Measurements from ENCODE around the gene MYOM1.

MYOM1 gene

GRCh38 chr18:3218819-3219218 lies 949 bp downstream of the MYOM1 start:
- H3K9ac ChIP-seq (ENCODE audit: insufficient read length) = peak overlapping the region; percentile 71
- no peaks in the 10 kb centered on the region for H3K36me3 ChIP-seq (ENCODE audit: insufficient read depth, low read length)
- H3K9me3 ChIP-seq (ENCODE audit: low read depth, low read length) = no peaks in the 10 kb centered on the region
- no peak for DNase-seq (ENCODE audit: low read depth, low spot score)
- TF ChIP-seq POLR2AphosphoS5 (IDR thresholded peaks at IDR 0.05; ENCODE audit: borderline replicate concordance, low read depth, low read length) = no peak
- TF ChIP-seq FOXP2 (optimal IDR thresholded peaks at IDR 0.05; ENCODE audit: control extremely low read depth, extremely low read length, insufficient read depth) = no peak
- no peak for TF ChIP-seq EZH2 (IDR thresholded peaks at IDR 0.05)
- H3K27ac ChIP-seq = peak overlapping the region; percentile 96
- H3K4me3 ChIP-seq = peak overlapping the region; percentile 67

GRCh38 chr18:3217948-3218647 lies 1.7 kb downstream of the MYOM1 start:
- H3K9me3 ChIP-seq (ENCODE audit: low read depth, low read length) = no peaks in the 10 kb centered on the region
- H3K9ac ChIP-seq (ENCODE audit: insufficient read length) = peak overlapping the region; percentile 71
- no peak for DNase-seq (ENCODE audit: low read depth, low spot score)
- TF ChIP-seq EZH2 (IDR thresholded peaks at IDR 0.05) (no peak), FOXP2 (optimal IDR thresholded peaks at IDR 0.05; ENCODE audit: control extremely low read depth, extremely low read length, insufficient read depth) (no peak), POLR2AphosphoS5 (IDR thresholded peaks at IDR 0.05; ENCODE audit: borderline replicate concordance, low read depth, low read length) (no peak)
- H3K36me3 ChIP-seq (ENCODE audit: insufficient read depth, low read length) = no peaks in the 10 kb centered on the region
- peak overlapping the region; percentile 9 for H3K4me3 ChIP-seq
- peak overlapping the region; percentile 96 for H3K27ac ChIP-seq

- TF ChIP-seq POLR2AphosphoS5 (IDR thresholded peaks at IDR 0.05; ENCODE audit: borderline replicate concordance, low read depth, low read length) = no peak
- TF ChIP-seq EZH2 (IDR thresholded peaks at IDR 0.05) = no peak
- no peak for TF ChIP-seq FOXP2 (optimal IDR thresholded peaks at IDR 0.05; ENCODE audit: control extremely low read depth, extremely low read length, insufficient read depth)
- H3K9me3 ChIP-seq (ENCODE audit: low read depth, low read length) = no peaks in the 10 kb centered on the region
- H3K27ac ChIP-seq = 0 out of 2 replicates have a peak overlapping the region, but pooled peaks have one; percentile 96
- H3K9ac ChIP-seq (ENCODE audit: insufficient read length) = no peak overlapping the region
- H3K36me3 ChIP-seq (ENCODE audit: insufficient read depth, low read length) = no peaks in the 10 kb centered on the region
- no peak overlapping the region for H3K4me3 ChIP-seq
- no peak for DNase-seq (ENCODE audit: low read depth, low spot score)
These were observed 2.8 kb downstream of the MYOM1 start for GRCh38 chr18:3216987-3217386.

- TF ChIP-seq FOXP2 (optimal IDR thresholded peaks at IDR 0.05; ENCODE audit: control extremely low read depth, extremely low read length, insufficient read depth) (no peak), EZH2 (IDR thresholded peaks at IDR 0.05) (no peak), POLR2AphosphoS5 (IDR thresholded peaks at IDR 0.05; ENCODE audit: borderline replicate concordance, low read depth, low read length) (no peak)
- H3K9me3 ChIP-seq (ENCODE audit: low read depth, low read length) = no peaks in the 10 kb centered on the region
- H3K36me3 ChIP-seq (ENCODE audit: insufficient read depth, low read length) = no peaks in the 10 kb centered on the region
- H3K9ac ChIP-seq (ENCODE audit: insufficient read length) = no peak overlapping the region
- H3K4me3 ChIP-seq = no peak overlapping the region
- no peak overlapping the region for H3K27ac ChIP-seq
- DNase-seq (ENCODE audit: low read depth, low spot score) = no peak
These were observed 4.7 kb downstream of the MYOM1 start for GRCh38 chr18:3214855-3215637.

- Histone ChIP-seq H3K4me3 (peak overlapping the region; percentile 50), H3K9me3 (ENCODE audit: low read depth, low read length) (no peaks in the 10 kb centered on the region), H3K9ac (ENCODE audit: insufficient read length) (no peak overlapping the region), H3K27ac (peak overlapping the region; percentile 86), H3K36me3 (ENCODE audit: insufficient read depth, low read length) (no peaks in the 10 kb centered on the region)
- DNase-seq (ENCODE audit: low read depth, low spot score) = no peak
- TF ChIP-seq FOXP2 (optimal IDR thresholded peaks at IDR 0.05; ENCODE audit: control extremely low read depth, extremely low read length, insufficient read depth) = no peak
- no peak for TF ChIP-seq POLR2AphosphoS5 (IDR thresholded peaks at IDR 0.05; ENCODE audit: borderline replicate concordance, low read depth, low read length)
- TF ChIP-seq EZH2 (IDR thresholded peaks at IDR 0.05) = no peak
These were observed 6.3 kb downstream of the MYOM1 start for GRCh38 chr18:3213300-3214059.

GRCh38 chr18:3212657-3213056 lies 7.1 kb downstream of the MYOM1 start:
- Histone ChIP-seq H3K27ac (peak overlapping the region; percentile 86), H3K4me3 (peak overlapping the region; percentile 50), H3K9me3 (ENCODE audit: low read depth, low read length) (no peaks in the 10 kb centered on the region), H3K36me3 (ENCODE audit: insufficient read depth, low read length) (no peaks in the 10 kb centered on the region), H3K9ac (ENCODE audit: insufficient read length) (no peak overlapping the region)
- TF ChIP-seq FOXP2 (optimal IDR thresholded peaks at IDR 0.05; ENCODE audit: control extremely low read depth, extremely low read length, insufficient read depth) = no peak
- TF ChIP-seq POLR2AphosphoS5 (IDR thresholded peaks at IDR 0.05; ENCODE audit: borderline replicate concordance, low read depth, low read length) = no peak
- TF ChIP-seq EZH2 (IDR thresholded peaks at IDR 0.05) = no peak
- no peak for DNase-seq (ENCODE audit: low read depth, low spot score)

- no peaks in the 10 kb centered on the region for H3K9me3 ChIP-seq (ENCODE audit: low read depth, low read length)
- no peak for DNase-seq (ENCODE audit: low read depth, low spot score)
- peak overlapping the region; percentile 39 for H3K4me3 ChIP-seq
- peak overlapping the region; percentile 2 for H3K9ac ChIP-seq (ENCODE audit: insufficient read length)
- H3K27ac ChIP-seq = peak overlapping the region; percentile 86
- TF ChIP-seq EZH2 (IDR thresholded peaks at IDR 0.05) (no peak), POLR2AphosphoS5 (IDR thresholded peaks at IDR 0.05; ENCODE audit: borderline replicate concordance, low read depth, low read length) (no peak), FOXP2 (optimal IDR thresholded peaks at IDR 0.05; ENCODE audit: control extremely low read depth, extremely low read length, insufficient read depth) (no peak)
- no peaks in the 10 kb centered on the region for H3K36me3 ChIP-seq (ENCODE audit: insufficient read depth, low read length)
These were observed 8.4 kb downstream of the MYOM1 start for GRCh38 chr18:3211236-3211992.

Data from SK-N-MC (cell line).